BE2C (cell line): ENCODE results near the gene KCNG2. TPM values are rescaled to one million over a fixed set of nuclear protein-coding genes. Genes with fewer than 3 reads are reported as not detected.
"Not testable (repeated sequence)": the region's sequence is repeated elsewhere in the genome, so short reads cannot be mapped to it uniquely, and the experiment has no call there.

Experiments used
- DNase-seq: peaks from one replicate; pipeline ENCODE4 v3.0.0-alpha.2; 2020
- H3K27me3 ChIP-seq: fragments of 250-450 bp; sonication (Bioruptor Pico); 2 replicates; pipeline ENCODE4 v1.5.1; 2020; ENCODE audit warnings: mild to moderate bottlenecking
- H3K36me3 ChIP-seq: fragments of 250-450 bp; sonication (Bioruptor Pico); 2 replicates; pipeline ENCODE4 v1.5.1; 2020; ENCODE audit warnings: mild to moderate bottlenecking
- H3K4me1 ChIP-seq: fragments of 250-450 bp; sonication (Bioruptor Pico); 2 replicates; pipeline ENCODE4 v1.5.1; 2020
- H3K4me3 ChIP-seq: 2 replicates; pipeline ENCODE4 v1.5.1; 2011; ENCODE audit warnings: low read depth, low read length
- H3K9me3 ChIP-seq: fragments of 250-450 bp; sonication (Bioruptor Pico); 2 replicates; pipeline ENCODE4 v1.5.1; 2020
- polyA plus RNA-seq: library from polyadenylated mRNA; unstranded; fragments of >200 nt; gene quantifications from one replicate; pipeline ENCODE4 v1.2.1, GENCODE V29; 2012; ENCODE audit warnings: low read depth, missing spikeins; ENCODE audit not compliant: insufficient read length, insufficient read depth
- TF ChIP-seq, protein P1 (sequence below): IDR thresholded peaks from 2 replicates; pipeline ENCODE4 v1.5.1; 2012; ENCODE audit warnings: mild to moderate bottlenecking, low read depth, low read length

KCNG2 gene, protein sequence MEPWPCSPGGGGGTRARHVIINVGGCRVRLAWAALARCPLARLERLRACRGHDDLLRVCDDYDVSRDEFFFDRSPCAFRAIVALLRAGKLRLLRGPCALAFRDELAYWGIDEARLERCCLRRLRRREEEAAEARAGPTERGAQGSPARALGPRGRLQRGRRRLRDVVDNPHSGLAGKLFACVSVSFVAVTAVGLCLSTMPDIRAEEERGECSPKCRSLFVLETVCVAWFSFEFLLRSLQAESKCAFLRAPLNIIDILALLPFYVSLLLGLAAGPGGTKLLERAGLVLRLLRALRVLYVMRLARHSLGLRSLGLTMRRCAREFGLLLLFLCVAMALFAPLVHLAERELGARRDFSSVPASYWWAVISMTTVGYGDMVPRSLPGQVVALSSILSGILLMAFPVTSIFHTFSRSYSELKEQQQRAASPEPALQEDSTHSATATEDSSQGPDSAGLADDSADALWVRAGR
- 2.8 TPM for polyA plus RNA-seq

DNA sequence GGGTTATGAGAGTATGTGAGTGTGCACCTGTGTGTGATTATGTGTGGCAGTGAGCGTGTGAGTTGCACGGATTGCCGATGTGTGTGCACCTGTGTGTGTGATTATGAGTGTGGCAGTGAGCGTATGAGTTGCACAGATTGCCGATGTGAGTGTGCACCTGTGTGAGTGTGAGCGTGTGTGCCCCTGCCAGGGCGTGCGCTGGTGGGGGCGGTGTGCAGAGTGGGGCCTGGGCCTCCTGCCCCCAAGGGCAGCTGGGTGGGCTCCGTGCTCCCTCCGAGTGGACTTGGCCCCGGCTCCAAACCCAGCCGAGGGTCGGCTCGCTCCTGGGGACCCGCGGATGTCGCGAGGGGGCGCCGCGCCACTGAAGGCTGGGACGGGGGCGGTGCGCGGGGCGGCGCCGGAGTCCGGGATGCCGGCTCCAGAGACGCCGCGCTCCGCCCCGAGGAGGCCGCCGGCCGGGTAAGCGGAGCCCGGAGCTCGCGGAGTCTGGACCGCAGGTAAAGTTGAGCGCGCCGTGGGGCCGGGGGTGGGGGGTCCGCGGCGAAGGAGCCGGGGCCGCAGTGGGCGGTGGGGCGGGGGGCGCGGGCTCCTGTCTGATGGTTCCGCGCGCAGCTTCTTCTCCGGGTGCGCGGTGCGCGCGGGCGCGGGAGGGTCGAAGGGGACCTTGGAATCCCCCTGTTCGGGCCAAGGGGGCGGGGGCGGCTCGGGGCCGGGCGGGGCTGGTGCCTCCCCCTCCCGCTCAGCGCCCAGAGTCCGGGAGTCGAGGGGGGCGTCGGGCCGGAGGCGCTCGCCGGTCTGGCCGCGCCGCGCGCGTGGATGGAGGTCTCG, at the start of gene KCNG2:
Gene KCNG2 (plus strand): TSS at position 421 of the 828 bp plus-strand sequence. CDS start 65,730 bp downstream, outside the sequence.
- Histone ChIP-seq H3K27me3 (peaks cover 34% of the 10 kb centered on the region), H3K4me1 (no peaks in the 10 kb centered on the region), H3K9me3 (no peaks in the 10 kb centered on the region), H3K36me3 (no peaks in the 10 kb centered on the region), H3K4me3 (no peak within 1 kb of the TSS)
- DNase-seq = peak; percentile 20
- TF ChIP-seq, protein P1, sequence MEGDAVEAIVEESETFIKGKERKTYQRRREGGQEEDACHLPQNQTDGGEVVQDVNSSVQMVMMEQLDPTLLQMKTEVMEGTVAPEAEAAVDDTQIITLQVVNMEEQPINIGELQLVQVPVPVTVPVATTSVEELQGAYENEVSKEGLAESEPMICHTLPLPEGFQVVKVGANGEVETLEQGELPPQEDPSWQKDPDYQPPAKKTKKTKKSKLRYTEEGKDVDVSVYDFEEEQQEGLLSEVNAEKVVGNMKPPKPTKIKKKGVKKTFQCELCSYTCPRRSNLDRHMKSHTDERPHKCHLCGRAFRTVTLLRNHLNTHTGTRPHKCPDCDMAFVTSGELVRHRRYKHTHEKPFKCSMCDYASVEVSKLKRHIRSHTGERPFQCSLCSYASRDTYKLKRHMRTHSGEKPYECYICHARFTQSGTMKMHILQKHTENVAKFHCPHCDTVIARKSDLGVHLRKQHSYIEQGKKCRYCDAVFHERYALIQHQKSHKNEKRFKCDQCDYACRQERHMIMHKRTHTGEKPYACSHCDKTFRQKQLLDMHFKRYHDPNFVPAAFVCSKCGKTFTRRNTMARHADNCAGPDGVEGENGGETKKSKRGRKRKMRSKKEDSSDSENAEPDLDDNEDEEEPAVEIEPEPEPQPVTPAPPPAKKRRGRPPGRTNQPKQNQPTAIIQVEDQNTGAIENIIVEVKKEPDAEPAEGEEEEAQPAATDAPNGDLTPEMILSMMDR = no peak

DNA sequence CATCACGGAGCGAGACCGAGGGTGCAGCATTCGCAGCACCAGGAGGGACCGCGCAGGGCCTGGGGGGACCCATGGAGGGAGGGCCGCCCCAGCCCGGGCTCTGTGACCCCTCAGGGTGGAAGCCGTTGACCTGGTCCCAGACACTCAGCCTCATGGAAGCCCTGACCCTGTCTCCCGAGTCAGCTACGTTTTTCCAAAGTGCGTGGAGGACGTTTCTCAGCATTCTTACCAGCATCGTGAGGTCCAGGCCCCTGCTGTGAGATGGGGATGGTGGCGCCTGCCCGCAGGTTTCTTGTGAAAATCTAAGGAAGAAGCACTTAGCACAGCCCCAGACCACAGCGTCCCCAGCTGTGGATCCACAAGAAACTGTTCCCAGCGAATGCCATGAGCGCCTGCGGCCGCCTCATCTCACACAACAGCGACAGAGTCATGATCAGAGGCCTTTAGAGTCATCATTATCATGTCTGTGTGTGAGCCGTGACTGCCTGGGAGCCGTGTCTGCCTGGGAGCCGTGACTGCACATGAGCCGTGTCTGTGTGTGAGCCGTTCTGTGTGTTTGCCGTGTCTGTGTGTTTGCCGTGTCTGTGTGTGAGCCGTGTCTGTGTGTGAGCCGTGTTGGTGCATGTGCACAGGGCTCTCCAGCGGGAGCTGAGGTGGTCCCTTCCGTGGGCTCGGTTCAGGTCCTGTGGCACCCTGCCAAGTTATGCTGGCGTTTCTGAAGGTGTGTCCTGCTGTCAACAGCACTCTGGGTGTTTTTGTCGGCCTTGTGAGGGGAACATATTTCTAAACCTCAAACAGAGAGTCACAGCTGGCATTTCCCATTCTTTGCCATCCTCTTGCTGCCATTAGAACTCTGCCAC, 49.2 kb upstream of the KCNG2 start:
- Histone ChIP-seq H3K9me3 (no peaks in the 10 kb centered on the region), H3K4me1 (no peaks in the 10 kb centered on the region), H3K36me3 (no peaks in the 10 kb centered on the region), H3K4me3 (no peak overlapping the region), H3K27me3 (no peaks in the 10 kb centered on the region)
- TF ChIP-seq, protein P1 = no peak
- DNase-seq = no peak

DNA sequence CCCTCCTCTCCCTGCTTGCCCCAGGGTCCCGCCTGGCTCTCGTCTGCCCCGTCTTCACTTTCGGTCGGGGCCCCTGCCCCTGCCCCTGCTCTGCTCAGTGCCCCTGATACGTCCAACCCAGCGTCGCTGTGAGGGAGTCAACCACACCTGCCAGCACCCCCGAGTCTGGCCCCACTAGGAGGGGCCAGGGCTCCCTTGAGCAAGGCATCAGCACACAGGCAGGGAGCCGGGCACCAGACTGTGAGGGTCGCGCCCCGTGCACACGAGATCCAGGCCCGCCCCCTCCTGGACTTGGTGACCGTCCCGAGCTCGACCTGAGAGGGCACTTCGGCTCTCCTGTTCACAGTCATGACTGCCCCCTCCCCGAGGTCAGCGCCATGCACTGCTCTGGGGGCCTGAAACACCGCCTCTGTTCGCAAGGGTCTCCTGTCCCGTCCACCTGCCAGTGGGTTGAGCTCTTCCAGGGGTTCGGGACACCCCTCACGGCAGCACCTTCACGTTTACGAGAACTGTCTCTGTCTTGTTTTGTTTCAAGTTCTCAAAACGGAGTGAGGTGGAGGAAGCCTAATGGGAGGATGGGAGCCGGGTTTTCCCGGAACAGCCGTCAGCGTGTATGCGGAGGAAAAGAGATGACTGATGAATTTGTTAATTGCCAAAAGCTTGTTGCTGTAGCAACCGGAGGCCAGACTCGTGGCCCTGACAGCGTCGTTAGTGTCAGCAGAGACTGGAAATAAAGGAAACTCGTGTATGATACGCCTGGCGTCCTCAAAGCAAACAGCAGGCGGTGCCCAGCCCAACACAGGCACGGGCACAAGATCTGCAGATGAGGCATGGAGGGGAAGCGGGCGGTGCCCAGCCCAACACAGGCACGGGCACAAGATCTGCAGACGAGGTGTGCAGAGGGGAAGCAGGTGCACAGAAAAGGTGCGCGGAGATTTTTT, 48.2 kb upstream of the KCNG2 start:
- Histone ChIP-seq H3K4me3 (no peak overlapping the region), H3K27me3 (no peaks in the 10 kb centered on the region), H3K36me3 (no peaks in the 10 kb centered on the region), H3K4me1 (no peaks in the 10 kb centered on the region), H3K9me3 (no peaks in the 10 kb centered on the region)
- DNase-seq = no peak
- TF ChIP-seq, protein P1 = no peak

DNA sequence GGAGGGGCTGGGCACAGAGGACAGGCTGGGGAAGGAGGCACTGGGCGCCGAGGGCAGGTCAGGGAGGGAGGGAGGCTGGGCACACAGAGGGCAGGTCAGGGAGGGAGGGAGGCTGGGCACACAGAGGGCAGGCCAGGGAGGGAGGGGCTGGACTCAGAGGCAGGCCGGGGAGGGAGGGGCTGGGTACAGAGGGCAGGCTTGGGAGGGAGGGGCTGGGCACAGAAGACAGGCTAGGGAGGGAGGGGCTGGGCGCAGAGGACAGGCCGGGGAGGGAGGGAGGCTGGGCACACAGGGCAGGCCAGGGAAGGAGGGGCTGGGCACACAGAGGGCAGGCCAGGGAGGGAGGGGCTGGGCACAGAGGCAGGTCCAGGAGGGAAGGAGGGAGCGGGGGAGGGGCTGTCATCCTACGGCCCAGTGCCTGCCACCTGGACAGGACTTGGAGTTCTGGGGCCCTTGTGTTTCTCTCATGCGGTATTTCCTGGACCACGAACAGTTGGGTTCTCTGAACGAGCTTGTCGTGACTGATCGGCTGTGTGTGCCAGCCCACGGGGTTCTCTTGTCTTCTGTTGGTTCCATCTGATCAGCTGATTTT, 46.7 kb upstream of the KCNG2 start:
- no peaks in the 10 kb centered on the region for H3K36me3 ChIP-seq
- TF ChIP-seq, protein P1 = no peak
- H3K9me3 ChIP-seq = no peaks in the 10 kb centered on the region
- no peak overlapping the region for H3K4me3 ChIP-seq
- DNase-seq = no peak
- no peaks in the 10 kb centered on the region for H3K27me3 ChIP-seq
- H3K4me1 ChIP-seq = no peaks in the 10 kb centered on the region

GRCh38 chr18:79751918-79752578, 45.7 kb upstream of the KCNG2 start:
- H3K36me3 ChIP-seq, DNase-seq: not testable (repeated sequence)

GRCh38 chr18:79752946-79753345, 44.8 kb upstream of the KCNG2 start:
- H3K4me3 ChIP-seq, H3K4me1 ChIP-seq, DNase-seq, H3K36me3 ChIP-seq, H3K9me3 ChIP-seq, H3K27me3 ChIP-seq: not testable (repeated sequence)

More at GRCh38 chr18:79751918-79752578, 45.7 kb upstream of the KCNG2 start:
- not testable (repeated sequence) for H3K27me3 ChIP-seq, H3K4me1 ChIP-seq, H3K9me3 ChIP-seq, H3K4me3 ChIP-seq
